Activated gamma-delta T cell treated with Interleukin-2 at 50 U/mL for 16 hours (primary cell): ENCODE data around the gene PLEKHA3.
"Not testable (repeated sequence)": the region's sequence is repeated elsewhere in the genome, so short reads cannot be mapped to it uniquely, and the experiment has no call there.

Experiments used
- DNase-seq: peaks from one replicate; pipeline ENCODE4 v3.0.0-alpha.2; 2020

PLEKHA3 gene

DNA sequence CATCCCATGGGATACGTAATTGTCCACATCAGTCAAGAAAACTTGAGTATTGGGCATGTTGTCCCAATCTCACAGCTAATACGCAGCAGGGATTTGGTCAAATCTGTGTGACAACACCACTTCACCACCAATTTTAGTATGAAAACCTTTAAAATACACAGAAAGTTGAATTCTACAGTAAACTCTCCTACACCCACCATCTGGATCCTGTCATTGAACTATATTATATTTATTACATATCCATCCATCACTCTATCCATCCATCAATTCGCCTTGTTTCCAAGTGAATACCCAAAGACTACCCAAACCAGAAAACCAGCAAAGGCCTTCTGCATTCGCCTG lies 1.0 kb upstream of the PLEKHA3 start:
- DNase-seq: no peak

DNA sequence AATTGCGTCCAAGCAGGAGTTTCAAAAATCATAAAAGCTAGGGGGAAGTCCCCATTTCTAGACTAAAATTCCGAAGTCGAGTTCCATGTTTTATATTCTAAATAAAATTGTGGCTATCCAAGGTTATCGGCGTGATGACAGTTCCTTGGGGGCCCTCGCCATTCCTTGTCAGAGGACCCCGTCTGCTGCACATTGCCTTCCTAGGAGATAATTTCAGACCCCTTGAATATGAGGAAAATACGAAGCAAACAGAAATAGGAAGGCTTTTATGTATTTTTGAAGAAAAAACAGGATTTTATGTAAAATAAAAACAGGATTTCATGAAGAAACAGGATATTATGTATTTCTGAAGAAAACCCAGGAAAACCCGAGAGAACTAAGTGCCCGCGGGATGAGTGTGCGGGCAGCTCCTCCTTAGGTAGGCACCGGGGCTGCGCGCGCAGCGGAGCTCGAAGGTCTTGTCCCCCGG lies 465 bp upstream of the PLEKHA3 start:
- no peak for DNase-seq

GRCh38 chr2:178482437-178482836 lies 2.2 kb downstream of the PLEKHA3 start:
- no peak for DNase-seq

DNA sequence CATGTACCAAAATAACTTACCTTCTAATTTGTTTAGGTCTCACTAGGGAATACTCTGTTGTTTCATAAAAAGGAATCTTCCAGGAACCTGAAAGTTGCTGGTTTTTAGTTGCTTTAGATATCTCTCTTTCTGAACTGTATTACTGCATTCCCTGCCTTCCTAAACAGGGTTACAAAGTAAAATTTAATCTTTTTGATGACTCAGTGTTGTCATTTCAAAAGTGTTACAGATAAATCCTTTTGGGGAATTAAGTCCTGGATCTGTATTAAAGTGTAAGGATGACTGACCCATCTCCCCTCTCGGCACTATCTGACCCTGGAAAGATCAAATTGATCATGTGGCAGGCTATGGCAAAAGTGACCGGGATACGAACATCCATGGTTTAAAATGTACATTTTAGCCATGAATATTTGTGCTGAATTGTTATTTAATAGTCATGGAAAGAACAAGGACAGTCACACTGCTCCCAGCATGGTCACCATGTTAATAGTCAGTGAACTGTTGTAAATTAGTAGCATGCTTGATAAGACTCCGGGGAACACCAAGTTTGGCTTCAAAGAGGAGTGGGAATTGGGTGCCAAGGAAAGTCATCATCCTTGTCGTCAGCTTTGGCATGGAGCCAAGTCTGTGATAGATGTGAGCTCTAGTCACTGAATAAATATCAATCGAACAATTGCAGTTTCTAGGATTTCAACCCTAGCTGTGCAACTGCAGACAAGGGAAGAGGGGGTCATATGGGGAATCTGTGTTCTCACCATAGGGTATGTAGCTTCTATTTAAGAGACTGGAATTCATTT lies 4.2 kb downstream of the PLEKHA3 start:
- DNase-seq: no peak

DNA sequence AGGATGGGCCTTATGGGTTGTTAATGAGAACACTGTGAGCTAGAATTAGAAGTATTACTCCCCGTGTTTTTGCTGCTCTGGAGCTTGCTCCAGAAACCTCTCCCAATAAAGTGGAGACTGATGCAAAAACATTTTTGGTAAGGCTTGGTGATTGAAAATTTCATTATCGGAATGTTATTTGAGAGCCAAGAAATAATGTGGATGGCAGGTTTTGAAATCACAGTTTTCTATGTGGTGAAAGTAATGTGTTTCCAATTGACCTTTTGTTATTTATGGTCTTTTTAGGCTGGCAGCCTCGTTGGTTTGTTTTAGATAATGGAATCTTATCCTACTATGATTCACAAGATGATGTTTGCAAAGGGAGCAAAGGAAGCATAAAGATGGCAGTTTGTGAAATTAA lies 5.1 kb downstream of the PLEKHA3 start:
- DNase-seq: no peak

DNA sequence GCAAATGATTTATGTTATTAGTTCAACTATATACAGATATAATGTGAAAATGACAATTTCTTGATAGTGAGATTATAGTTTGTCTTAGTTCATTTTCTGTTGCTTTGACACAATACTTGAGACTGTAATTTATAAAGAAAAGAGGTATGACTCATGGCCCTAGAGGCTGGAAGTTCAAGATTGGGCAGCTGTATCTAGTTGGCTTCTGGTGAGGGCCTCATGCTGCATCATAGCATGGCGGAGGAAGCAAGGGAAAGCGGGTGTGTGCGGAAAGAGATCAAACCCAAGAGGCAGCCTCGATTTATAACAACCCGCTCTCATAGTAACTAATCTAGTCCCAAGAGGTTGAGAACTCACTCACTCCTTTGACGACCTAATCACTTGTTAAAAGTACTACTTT lies 11.4 kb downstream of the PLEKHA3 start:
- no peak for DNase-seq

- no peak for DNase-seq
Observed at GRCh38 chr2:178496049-178496448, 15.8 kb downstream of the PLEKHA3 start.

GRCh38 chr2:178498137-178498536 lies 17.9 kb downstream of the PLEKHA3 start:
- DNase-seq: no peak

DNA sequence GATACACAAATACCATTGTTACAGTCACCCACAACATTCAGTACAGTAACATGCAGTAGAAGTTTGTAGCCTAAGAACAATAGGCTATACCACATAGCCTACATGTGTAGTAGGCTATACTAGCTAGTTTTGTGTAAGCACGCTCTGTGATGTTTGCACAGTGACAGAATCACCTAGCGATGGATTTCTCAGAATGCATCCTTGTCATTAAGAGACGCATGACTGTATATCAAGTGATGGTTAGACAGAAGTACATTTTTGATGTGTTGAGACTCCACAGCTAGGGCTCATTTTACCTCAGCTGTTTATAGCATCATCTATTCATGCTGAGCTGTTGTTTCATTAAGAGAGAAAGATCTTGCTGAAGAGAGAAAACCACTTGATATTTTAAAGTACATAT lies 19.4 kb downstream of the PLEKHA3 start:
- no peak for DNase-seq

- DNase-seq: no peak
Observed at GRCh38 chr2:178502751-178503150, 22.5 kb downstream of the PLEKHA3 start.

DNA sequence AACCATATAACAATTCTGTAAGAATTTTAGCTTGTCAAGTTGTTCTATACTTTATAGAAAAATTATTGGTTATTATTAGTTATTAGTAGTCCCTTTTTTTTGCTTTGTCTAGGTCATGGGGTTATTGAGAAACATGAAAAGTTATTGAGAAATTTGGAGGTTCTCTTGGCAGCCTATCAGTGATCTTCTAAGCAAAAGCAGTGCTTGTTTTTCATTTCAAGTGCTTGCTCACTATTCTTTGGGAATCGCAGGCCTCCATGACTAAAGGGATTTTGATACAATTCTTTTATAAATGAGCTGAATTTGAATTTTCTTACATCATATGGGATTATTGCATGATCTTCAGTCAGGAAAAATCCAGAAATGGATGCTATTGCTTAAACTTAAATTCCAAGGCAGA lies 25.8 kb downstream of the PLEKHA3 start:
- no peak for DNase-seq

DNA sequence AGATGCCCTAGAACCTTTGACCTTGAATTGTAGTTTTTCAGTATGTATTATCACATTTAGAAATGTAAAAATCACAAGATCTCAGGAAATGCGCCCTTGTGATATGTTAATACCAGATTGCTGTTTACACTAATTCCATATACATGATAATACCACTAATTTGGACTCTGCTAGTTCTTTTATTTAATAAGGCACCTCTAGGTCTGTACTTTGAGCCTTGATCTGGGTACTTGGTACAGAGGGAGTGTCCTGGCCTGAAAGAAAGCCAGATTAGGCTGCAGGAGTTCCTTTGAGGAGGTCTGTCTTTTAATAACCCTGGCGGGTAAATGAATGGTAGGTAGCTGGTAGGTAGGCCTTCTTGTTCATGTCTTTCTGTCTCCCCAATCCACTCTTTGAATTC lies 26.3 kb downstream of the PLEKHA3 start:
- no peak for DNase-seq

DNA sequence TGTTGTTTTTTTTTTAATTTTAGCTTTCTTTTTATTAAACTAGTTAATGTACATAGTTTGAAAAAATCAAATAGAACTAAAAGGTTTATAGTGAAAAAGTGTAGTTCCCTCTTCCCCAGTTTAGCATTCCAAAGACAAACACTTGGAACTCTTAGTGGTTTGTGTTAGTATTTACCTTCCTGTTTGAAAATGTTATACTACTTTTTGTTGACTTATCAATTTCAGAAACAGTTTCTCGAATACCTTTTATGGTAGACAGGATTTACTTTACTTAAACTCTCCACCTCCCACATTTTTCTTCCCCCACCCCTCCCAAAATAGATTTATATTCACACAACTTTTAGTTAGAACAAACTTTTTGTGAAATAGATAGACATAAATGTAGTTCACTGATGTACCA lies 26.7 kb downstream of the PLEKHA3 start:
- DNase-seq: no peak

DNA sequence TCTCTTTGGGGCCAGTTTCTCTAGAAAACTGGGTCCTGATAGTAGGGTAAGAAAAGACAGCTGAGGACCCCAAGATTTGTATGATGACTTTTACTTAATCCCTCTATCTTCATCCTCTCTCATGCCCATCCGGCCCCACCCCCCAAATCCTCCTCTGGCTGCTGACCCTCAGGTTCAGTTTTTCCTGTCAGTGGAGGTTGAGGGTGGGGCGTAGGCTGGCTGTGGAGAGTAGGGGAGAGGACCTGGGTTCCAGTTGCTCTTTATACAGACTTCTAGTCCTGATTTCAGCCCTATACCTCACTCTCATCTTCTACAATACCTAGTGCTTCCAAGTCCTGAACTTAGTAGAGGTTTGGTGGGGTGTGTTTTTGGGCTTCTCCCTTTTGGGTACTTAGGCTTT lies 28.4 kb downstream of the PLEKHA3 start:
- DNase-seq: no peak

DNA sequence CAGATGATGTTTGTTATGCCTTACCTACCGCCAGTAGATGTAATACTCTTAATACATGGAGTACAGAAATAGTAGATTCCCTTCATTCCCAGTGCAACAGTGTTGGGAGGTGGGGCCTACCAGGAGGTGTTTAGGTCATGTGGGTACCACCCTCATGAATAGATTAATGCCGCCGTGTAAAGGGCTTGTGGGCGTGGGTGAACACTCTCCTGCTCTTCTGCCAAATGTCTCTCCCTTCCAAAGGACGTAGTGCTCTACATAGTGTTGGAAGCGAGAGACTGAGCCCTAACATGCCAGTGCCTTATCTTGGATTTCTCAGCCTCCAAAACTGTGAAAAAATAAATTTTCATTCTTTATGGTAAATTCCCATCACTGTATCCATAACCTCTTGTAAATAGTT lies 30.1 kb downstream of the PLEKHA3 start:
- DNase-seq: no peak

GRCh38 chr2:178512484-178512883 lies 32.2 kb downstream of the PLEKHA3 start:
- DNase-seq: no peak

GRCh38 chr2:178513876-178514275 lies 33.6 kb downstream of the PLEKHA3 start:
- no peak for DNase-seq

DNA sequence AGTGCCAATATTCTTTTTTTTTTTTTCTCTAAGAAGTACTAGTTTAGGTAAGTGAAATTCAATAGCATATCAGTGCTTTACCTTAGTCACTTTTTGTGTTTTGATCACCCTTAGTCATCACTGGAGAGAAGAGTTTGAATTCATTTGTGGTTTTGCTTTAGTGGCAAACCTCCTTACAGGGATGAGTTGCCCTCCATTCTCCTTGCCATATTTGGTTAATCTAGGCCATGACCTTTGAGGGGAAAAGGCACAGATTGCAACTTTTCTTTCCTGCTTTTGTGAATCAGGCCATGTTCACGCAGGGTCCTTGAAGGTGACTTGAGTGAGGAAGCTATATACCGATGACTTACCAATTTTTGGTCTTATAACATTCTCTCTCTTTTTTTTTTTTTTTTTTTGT lies 34.4 kb downstream of the PLEKHA3 start:
- DNase-seq: no peak

DNA sequence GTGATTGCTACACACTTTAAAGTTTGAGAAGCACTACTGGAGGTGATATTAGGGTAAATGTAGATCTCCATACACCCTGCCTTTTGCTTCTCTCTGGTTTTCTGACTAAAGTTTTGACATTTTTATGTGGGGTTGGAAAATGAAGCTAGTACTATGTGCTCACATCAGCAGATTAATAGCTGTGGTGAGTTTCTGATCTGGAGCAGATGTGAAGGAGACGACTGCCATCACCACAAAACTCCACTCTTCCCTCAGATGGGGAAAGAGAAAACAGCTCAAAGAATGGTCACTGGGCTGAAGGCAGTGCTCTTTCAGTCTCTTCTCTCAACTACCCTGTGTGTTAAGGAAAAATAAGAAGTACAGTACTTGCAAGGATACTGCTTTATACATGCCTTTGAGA lies 37.2 kb downstream of the PLEKHA3 start:
- DNase-seq: no peak

- no peak for DNase-seq
Observed at GRCh38 chr2:178521304-178522150, 41.3 kb downstream of the PLEKHA3 start.

DNA sequence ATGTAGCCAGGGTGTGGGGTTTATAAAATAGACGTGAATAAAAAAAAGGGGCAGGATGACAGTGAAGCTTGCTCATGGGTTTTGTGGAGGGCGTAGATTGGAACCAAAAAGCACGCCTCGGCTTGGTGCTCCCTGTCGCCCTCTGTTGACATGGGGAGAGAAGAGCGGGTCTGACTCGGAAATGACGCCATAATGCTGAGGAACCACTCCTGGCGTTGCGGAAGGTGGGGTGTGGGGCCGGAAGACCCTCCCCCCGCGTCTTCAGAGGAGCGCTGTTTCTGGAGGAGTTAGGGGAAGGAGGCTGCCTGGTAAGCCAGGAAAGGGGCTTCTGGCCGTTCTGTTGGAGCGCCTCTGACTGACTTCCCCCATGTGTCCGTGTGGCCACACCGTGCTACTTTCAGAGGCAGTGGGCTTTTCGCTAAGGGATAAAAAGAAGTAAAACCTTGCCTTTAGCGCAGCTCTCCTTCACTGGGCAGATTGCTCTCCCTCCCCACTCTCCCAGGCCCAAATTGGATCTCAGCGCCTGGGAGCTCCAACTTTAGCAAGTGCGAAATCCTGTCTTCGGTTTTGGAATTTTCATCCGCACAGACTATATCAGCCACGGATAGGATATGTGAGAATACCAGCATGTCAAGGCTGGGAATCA lies 42.8 kb downstream of the PLEKHA3 start:
- peak; percentile 79 for DNase-seq

GRCh38 chr2:178523596-178524134 lies 43.4 kb downstream of the PLEKHA3 start:
- no peak for DNase-seq

DNA sequence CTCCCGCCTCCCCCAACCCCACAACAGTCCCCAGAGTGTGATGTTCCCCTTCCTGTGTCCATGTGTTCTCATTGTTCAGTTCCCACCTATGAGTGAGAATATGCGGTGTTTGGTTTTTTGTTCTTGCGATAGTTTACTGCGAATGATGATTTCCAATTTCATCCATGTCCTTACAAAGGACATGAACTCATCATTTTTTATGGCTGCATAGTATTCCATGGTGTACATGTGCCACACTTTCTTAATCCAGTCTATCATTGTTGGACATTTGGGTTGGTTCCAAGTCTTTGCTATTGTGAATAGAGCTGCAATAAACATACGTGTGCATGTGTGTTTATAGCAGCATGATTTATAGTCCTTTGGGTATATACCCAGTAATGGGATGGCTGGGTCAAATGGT lies 44.8 kb downstream of the PLEKHA3 start:
- not testable (repeated sequence) for DNase-seq

GRCh38 chr2:178525460-178525859 lies 45.2 kb downstream of the PLEKHA3 start:
- not testable (repeated sequence) for DNase-seq
